Heart right ventricle (tissue), 16 donors: ENCODE data around the gene CAMK2G. TPM values are rescaled to one million over a fixed set of nuclear protein-coding genes. Genes with fewer than 3 reads are reported as not detected.

Source experiments
- ATAC-seq, 8 donors: fragments of 200-7000 bp; cut with Tn5 transposase; one replicate each; pipeline ENCODE4 v1.9.1; 2020; ENCODE audit warnings: mild to moderate bottlenecking in 8 of 8, moderate library complexity in 8 of 8, moderate number of reproducible peaks in 1 of 8
- DNase-seq, 2 donors: peaks; one replicate each; pipeline ENCODE4 v3.0.0-alpha.2; 2020
- H3K27ac ChIP-seq, 10 donors: fragments of 200-600 bp; sonication (generic) in 2 of 10; one replicate each; pipeline versions ENCODE4 v1.5.0 to v1.8.0; 2020 to 2022; ENCODE audit warnings: mild to moderate bottlenecking in 3 of 10
- H3K27me3 ChIP-seq, 7 donors: fragments of 200-600 bp; one replicate each; pipeline ENCODE4 v1.8.0; 2021 to 2022; ENCODE audit warnings: mild to moderate bottlenecking in 2 of 7
- H3K36me3 ChIP-seq, 9 donors: fragments of 200-600 bp; sonication (generic) in 1 of 9; one replicate each; pipeline versions ENCODE4 v1.5.0 to v1.8.0; 2020 to 2022; ENCODE audit warnings: mild to moderate bottlenecking in 2 of 9
- H3K4me1 ChIP-seq, 9 donors: fragments of 200-600 bp; sonication (generic) in 1 of 9; one replicate each; pipeline versions ENCODE4 v1.5.0 to v1.8.0; 2020 to 2022; ENCODE audit warnings: mild to moderate bottlenecking in 4 of 9
- H3K4me3 ChIP-seq, 10 donors: fragments of 200-600 bp; sonication (generic) in 2 of 10; one replicate each; pipeline versions ENCODE4 v1.5.0 to v1.8.0; 2020 to 2022; ENCODE audit warnings: mild to moderate bottlenecking in 7 of 10, moderate library complexity in 2 of 10
- H3K9me3 ChIP-seq, 11 donors: fragments of 200-600 bp in 10 of 11; sonication (generic) in 2 of 11; one replicate each; pipeline versions ENCODE4 v1.5.0 to v1.8.0; 2013 to 2022; ENCODE audit warnings: mild to moderate bottlenecking in 2 of 11, control low read depth in 1 of 11, moderate library complexity in 1 of 11
- WGBS, 2 donors: extraction: QIAGEN DNeasy Blood & Tissue Kit; methylation state at CpG; one replicate each; pipeline ENCODE4 v1.1.7; 2013; ENCODE audit warnings: inconsistent platforms in 1 of 2; 5-methylcytosine and 5-hydroxymethylcytosine counted together
- intact Hi-C, 10 donors: fragments of 100-400 bp; cut with DNase I; formaldehyde crosslinking; loops; one replicate each; pipeline versions ENCODE4 v1.11.1 to v1.14.2; 2022
- polyA plus RNA-seq, 2 donors: library from polyadenylated mRNA; stranded (reverse); fragments of 200-250 nt; gene quantifications; one replicate each; pipeline ENCODE4 v1.2.3, GENCODE V29; 2013
- total RNA-seq, 10 donors: library from RNA; stranded (reverse); fragmentation: NEBNext Ultra II Directional in 3 of 10; extraction: Animal tissue kit (Norgen Biotek cat#: 25700) in 3 of 10; gene quantifications; one replicate each; pipeline versions ENCODE4 v1.2.1 to v1.2.4, GENCODE V29; 2021 to 2023
- TF ChIP-seq, protein P1 (sequence below), 9 donors: fragments of 200-600 bp; sonication (generic) in 2 of 9; IDR thresholded peaks; one replicate each; pipeline versions ENCODE4 v1.5.0 to v1.8.0; 2021 to 2022; ENCODE audit warnings: antibody characterized with exemption in 9 of 9, mild to moderate bottlenecking in 5 of 9, moderate library complexity in 1 of 9
- donor health status: Arrhythmogenic right ventricular cardiomyopathy.
- donor health status: ischemic (EF 13 %, LVEDD 7.1; RV severe dilation, severe dysfunction).
- donor health status: healthy with polysubstance abuse.
- donor health status: DM: no; HTN: yes; CAD: no.
- donor health status: DM: no; HTN: no; CAD: no.
- donor health status: ischemic (EF 25% LVEDD 6.9; RV normal size, moderate dysfunction).
- donor health status: ischemic (EF 25% LVEDD 5.7; RV mildly dilated, moderate dysfunction).
- donor health status: healthy.
- donor health status: DM: yes; HTN: yes; CAD: no.
- donor health status: Ischemic cardiomyopathy.
- donor health status: ischemic (EF 35%, LVEDD 5.7; RV mildly dilated, moderate dysfunction).
- donor health status: nonischemic (EF 11% LVEDD 7.7; RV severe dilation, severe dysfunction).
- donor health status: DM: yes; HTN: yes; CAD: no.
- donor health status: PGD.
- donor health status: ischemic (EF 29% LVEDD 5.4; RV normal size, mild dysfunction).
- donor health status: nonischemic (EF 23%, LVEDD 6.1; RV moderate dilation, normal function).

The CAMK2G gene
- total and polyA plus RNA-seq, 12 donors: 8.5 to 16.7 (median 11.8) TPM

DNA sequence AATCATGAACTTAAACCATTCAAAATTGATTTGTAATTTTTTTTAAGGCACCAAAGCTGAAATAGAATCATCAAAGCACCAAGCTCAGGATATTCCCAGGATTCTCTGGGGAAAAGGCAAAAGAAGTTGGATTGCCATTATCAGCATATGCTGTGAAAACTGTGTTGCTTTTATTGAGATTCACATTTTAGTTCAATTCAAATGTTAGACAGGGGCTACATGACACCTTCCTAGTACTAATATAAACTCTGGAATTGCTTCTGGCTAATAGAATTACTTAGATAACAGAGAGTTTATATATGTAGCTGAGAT is 58.7 kb downstream of the CAMK2G start:
- peaks cover 0 to 64% (median 0%) of the 10 kb centered on the region in 9 donors for H3K36me3 ChIP-seq
- H3K9me3 ChIP-seq: no peaks in the 10 kb centered on the region
- peak overlapping the region in 6 of 10 donors; percentile 1 to 79 (median 32) for H3K27ac ChIP-seq
- H3K4me1 ChIP-seq: peaks cover 2 to 55% (median 18%) of the 10 kb centered on the region in 9 donors
- DNase-seq (no peak), ATAC-seq (no peak)
- no peaks in the 10 kb centered on the region for H3K27me3 ChIP-seq
- TF ChIP-seq, protein P1, sequence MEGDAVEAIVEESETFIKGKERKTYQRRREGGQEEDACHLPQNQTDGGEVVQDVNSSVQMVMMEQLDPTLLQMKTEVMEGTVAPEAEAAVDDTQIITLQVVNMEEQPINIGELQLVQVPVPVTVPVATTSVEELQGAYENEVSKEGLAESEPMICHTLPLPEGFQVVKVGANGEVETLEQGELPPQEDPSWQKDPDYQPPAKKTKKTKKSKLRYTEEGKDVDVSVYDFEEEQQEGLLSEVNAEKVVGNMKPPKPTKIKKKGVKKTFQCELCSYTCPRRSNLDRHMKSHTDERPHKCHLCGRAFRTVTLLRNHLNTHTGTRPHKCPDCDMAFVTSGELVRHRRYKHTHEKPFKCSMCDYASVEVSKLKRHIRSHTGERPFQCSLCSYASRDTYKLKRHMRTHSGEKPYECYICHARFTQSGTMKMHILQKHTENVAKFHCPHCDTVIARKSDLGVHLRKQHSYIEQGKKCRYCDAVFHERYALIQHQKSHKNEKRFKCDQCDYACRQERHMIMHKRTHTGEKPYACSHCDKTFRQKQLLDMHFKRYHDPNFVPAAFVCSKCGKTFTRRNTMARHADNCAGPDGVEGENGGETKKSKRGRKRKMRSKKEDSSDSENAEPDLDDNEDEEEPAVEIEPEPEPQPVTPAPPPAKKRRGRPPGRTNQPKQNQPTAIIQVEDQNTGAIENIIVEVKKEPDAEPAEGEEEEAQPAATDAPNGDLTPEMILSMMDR (IDR thresholded peaks at IDR 0.05): no peak
- H3K4me3 ChIP-seq: no peak overlapping the region
- intact Hi-C loops: no loop called here

DNA sequence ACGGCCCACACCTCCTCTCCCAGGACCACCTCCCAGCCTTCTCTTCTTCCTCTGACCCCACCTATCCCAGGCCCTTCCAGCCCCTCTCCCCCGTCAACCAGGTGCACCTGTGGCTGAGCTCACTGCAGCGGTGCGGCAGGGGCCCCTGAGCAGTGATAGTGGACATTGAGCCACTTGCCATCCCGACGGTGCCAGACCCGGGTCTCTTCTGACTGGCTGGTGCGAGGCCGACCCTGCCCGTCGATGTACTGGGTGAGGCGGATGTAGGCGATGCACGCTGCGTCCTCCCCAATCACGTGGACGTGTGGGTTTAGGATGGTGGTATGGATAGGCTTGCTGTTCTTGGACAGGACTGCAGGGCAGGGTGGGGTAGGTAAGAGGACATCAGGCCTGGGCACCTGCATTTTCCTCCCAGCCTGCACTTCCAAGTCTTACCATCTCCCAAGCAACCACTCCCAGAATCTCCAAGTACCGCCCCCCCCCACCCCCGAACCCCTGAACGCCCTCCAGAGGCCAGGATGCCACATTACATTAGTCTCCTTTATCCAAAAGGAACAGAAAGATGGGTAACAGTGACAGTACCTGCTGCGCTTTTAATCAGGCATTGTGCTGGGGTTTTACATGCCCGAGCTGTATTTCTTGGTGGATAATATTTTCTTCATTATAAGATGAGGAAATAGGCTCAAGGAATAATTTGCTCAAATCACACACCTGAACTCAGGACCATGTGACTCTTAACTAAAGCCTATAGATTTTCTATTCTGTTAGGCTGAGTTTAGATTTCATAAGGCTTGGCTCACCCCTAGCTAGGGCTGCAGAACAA is 59.2 kb downstream of the CAMK2G start:
- intact Hi-C loops: no loop called here
- H3K4me1 ChIP-seq: peaks cover 4 to 60% (median 23%) of the 10 kb centered on the region in 9 donors

DNA sequence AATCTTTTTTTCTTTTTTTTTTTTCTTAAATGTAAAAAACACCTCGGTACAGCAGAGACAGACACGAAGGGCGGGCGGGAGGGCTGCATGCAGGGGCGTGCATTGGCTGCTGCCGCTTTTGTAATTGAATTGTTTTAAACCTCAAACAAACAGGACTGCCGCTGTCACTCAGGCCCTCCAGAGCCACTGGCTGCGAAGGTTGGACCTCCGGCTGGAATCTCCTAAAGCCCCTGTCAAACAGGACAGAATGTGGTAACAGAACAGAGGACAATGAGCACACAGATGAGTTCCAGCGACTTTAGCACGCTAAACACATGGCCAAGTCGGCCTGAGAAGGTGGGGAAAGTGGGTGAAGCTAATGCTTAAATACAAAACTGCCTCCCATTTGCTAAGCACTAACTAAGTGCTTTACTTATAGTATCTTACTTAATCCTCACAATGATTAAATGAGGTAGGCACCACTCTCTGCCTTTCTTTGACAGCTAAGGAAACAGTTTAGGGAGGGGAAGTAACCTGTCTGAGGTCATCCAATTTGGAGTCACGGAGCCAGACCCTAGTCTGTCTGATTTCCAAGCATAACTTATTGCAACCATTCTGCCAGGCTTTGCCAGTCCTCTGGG is 60.0 kb downstream of the CAMK2G start:
- no peak overlapping the region for H3K27ac ChIP-seq
- H3K36me3 ChIP-seq: peaks cover 0 to 61% (median 0%) of the 10 kb centered on the region in 9 donors
- H3K4me1 ChIP-seq: peaks cover under 1 to 60% (median 17%) of the 10 kb centered on the region in 9 donors
- ATAC-seq (no peak), DNase-seq (no peak)
- no peaks in the 10 kb centered on the region for H3K9me3 ChIP-seq
- H3K27me3 ChIP-seq: no peaks in the 10 kb centered on the region
- intact Hi-C loops: no loop called here
- no peak overlapping the region for H3K4me3 ChIP-seq
- TF ChIP-seq, protein P1 (IDR thresholded peaks at IDR 0.05): no peak
- 90 to 97% methylated on average over 13 of the region's 13 CpGs for WGBS, 2 donors

More for the DNA sequence above, 59.2 kb downstream of the CAMK2G start:
- Histone ChIP-seq H3K4me3 (no peak overlapping the region), H3K36me3 (peaks cover 0 to 63% (median 0%) of the 10 kb centered on the region in 9 donors), H3K27me3 (no peaks in the 10 kb centered on the region), H3K27ac (peak overlapping the region in 5 of 10 donors; percentile 1 to 79 (median 42)), H3K9me3 (no peaks in the 10 kb centered on the region)
- DNase-seq (no peak), ATAC-seq (no peak)
- WGBS, 2 donors: 87% methylated on average over 22 of the region's 22 CpGs
- TF ChIP-seq, protein P1 (IDR thresholded peaks at IDR 0.05): peak in 2 of 9 donors; percentile 11 to 23

DNA sequence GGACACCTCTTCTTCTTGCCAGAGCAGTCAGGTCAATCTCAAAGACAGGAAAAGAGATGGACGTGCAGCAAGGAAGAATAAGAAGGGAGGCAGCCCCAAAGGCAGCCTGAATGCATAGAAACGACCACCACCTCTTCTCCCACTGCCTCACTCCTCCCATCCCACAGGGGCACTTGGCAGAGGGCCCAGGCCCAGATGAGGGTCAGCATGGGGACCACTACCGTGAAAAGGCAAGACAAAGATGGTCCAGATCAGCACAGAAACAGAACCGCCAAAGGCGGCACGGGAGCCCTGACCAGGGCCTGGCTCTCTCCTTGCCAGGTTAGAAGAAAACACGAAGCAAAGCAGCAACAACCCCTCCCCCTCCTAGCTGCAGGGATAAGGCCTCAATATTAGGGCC is 61.0 kb downstream of the CAMK2G start:
- Histone ChIP-seq H3K4me3 (no peak overlapping the region), H3K27ac (no peak overlapping the region), H3K4me1 (peaks cover 0 to 59% (median 20%) of the 10 kb centered on the region in 9 donors), H3K27me3 (no peaks in the 10 kb centered on the region), H3K36me3 (peaks cover 0 to 69% (median 2%) of the 10 kb centered on the region in 9 donors), H3K9me3 (no peaks in the 10 kb centered on the region)
- intact Hi-C loops: no loop called here
- 87% methylated on average over 7 of the region's 7 CpGs for WGBS, 2 donors
- DNase-seq (no peak), ATAC-seq (no peak)
- TF ChIP-seq, protein P1 (IDR thresholded peaks at IDR 0.05): no peak
